Gastroesophageal sphincter (tissue), 3 donors: ENCODE results near the gene PHAF1.
A peak's percentile ranks its signal among the peaks of the same experiment; 100 is the strongest.

ENCODE experiments used
- EP300 ChIP-seq: sonication (generic); formaldehyde crosslinking; IDR thresholded peaks from one replicate; pipeline ENCODE4 v1.6.1; 2017; ENCODE audit warnings: antibody characterized with exemption, mild to moderate bottlenecking
- POLR2A ChIP-seq, 2 donors: fragments of 450-650 bp; IDR thresholded peaks; one replicate each; pipeline ENCODE4 v1.6.1; 2017; ENCODE audit warnings: antibody characterized with exemption in 2 of 2, mild to moderate bottlenecking in 2 of 2, moderate library complexity in 1 of 2
- POLR2AphosphoS5 ChIP-seq: sonication (generic); formaldehyde crosslinking; IDR thresholded peaks from one replicate; pipeline ENCODE4 v1.6.1; 2017; ENCODE audit warnings: antibody characterized with exemption
- TF ChIP-seq, protein P1 (sequence below), 4 experiments: fragments of 200-600 bp in 2 of 4; fragments of 450-650 bp in 2 of 4; sonication (generic) in 1 of 4; IDR thresholded peaks; one replicate each; pipeline ENCODE4 v1.5.1; 2017 to 2019; ENCODE audit warnings: antibody characterized with exemption in 4 of 4, mild to moderate bottlenecking in 2 of 4, moderate library complexity in 2 of 4

- TF ChIP-seq, protein P1, sequence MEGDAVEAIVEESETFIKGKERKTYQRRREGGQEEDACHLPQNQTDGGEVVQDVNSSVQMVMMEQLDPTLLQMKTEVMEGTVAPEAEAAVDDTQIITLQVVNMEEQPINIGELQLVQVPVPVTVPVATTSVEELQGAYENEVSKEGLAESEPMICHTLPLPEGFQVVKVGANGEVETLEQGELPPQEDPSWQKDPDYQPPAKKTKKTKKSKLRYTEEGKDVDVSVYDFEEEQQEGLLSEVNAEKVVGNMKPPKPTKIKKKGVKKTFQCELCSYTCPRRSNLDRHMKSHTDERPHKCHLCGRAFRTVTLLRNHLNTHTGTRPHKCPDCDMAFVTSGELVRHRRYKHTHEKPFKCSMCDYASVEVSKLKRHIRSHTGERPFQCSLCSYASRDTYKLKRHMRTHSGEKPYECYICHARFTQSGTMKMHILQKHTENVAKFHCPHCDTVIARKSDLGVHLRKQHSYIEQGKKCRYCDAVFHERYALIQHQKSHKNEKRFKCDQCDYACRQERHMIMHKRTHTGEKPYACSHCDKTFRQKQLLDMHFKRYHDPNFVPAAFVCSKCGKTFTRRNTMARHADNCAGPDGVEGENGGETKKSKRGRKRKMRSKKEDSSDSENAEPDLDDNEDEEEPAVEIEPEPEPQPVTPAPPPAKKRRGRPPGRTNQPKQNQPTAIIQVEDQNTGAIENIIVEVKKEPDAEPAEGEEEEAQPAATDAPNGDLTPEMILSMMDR (IDR thresholded peaks at IDR 0.05): no peak
- TF ChIP-seq POLR2A (IDR thresholded peaks at IDR 0.05): no peak
- TF ChIP-seq POLR2AphosphoS5: peak; percentile 30
- TF ChIP-seq EP300: no peak
These were observed 61.4 kb downstream of the PHAF1 start for GRCh38 chr16:67170949-67171649.
